Endothelial cell (in vitro differentiated cells): ENCODE results near the gene MAP1S. TPM values are rescaled to one million over a fixed set of nuclear protein-coding genes. Genes with fewer than 3 reads are reported as not detected.

Experiments
- DNase-seq: peaks from one replicate; pipeline ENCODE4 v3.0.0; 2021; ENCODE audit warnings: low spot score
- H3K27ac Mint-ChIP-seq: one replicate; pipeline ENCODE4 v1.8.0; 2021; ENCODE audit warnings: mixed read lengths, inconsistent platforms; ENCODE audit not compliant: unreplicated experiment
- H3K27me3 Mint-ChIP-seq: one replicate; pipeline ENCODE4 v1.8.0; 2021; ENCODE audit warnings: mild to moderate bottlenecking, moderate library complexity, mixed read lengths, inconsistent platforms; ENCODE audit not compliant: unreplicated experiment
- H3K36me3 Mint-ChIP-seq: one replicate; pipeline ENCODE4 v1.8.0; 2021; ENCODE audit warnings: mild to moderate bottlenecking, low read depth, mixed read lengths, inconsistent platforms; ENCODE audit not compliant: unreplicated experiment
- H3K4me1 Mint-ChIP-seq: one replicate; pipeline ENCODE4 v1.8.0; 2021; ENCODE audit warnings: mild to moderate bottlenecking, mixed read lengths, inconsistent platforms; ENCODE audit not compliant: unreplicated experiment
- H3K4me3 Mint-ChIP-seq: one replicate; pipeline ENCODE4 v1.8.0; 2021; ENCODE audit warnings: mild to moderate bottlenecking, mixed read lengths, inconsistent platforms; ENCODE audit not compliant: unreplicated experiment
- H3K9me3 Mint-ChIP-seq: one replicate; pipeline ENCODE4 v1.8.0; 2021; ENCODE audit warnings: mixed read lengths, inconsistent platforms; ENCODE audit not compliant: unreplicated experiment
- total RNA-seq: library from RNA; stranded (reverse); fragmentation: NEBNext Ultra II Directional; extraction: Animal tissue kit (Norgen Biotek cat#: 25700); gene quantifications from one replicate; pipeline ENCODE4 v1.2.1, GENCODE V29; 2021; ENCODE audit not compliant: unreplicated experiment
- TF ChIP-seq, protein P1 (sequence below): fragments of 200-600 bp; sonication (generic); IDR thresholded peaks from one replicate; pipeline ENCODE4 v1.5.0; 2021; ENCODE audit warnings: antibody characterized with exemption; ENCODE audit not compliant: unreplicated experiment

MAP1S gene
- total RNA-seq, 1 donor from 2014 or later = 173 TPM

DNA sequence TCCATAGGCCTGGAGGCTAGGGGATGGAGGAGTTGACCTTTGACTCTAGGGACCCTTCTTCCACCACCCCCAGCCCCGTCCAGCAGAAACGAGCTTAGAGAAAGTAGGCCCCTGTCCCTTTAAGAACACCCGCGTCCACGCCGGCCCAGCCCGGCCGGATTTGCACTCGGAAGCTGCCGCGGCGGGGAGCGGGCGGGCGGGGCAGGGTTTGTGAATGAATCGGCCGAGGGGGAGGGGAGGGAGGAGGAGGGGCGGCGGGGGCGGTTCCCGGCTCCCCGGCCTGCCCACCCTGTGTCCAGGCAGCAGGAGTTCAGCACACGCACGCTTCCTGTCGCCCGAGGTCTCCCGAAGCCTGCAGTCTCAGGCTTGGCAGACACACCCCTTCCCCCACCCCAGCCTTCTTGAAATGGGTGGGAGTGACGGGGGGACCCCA is 32.7 kb upstream of the MAP1S start:
- H3K9me3 Mint-ChIP-seq = no peaks in the 10 kb centered on the region
- peak; percentile 56 for DNase-seq
- H3K36me3 Mint-ChIP-seq = no peaks in the 10 kb centered on the region
- H3K27me3 Mint-ChIP-seq = peaks cover 14% of the 10 kb centered on the region
- H3K4me1 Mint-ChIP-seq = peaks cover 16% of the 10 kb centered on the region
- TF ChIP-seq, protein P1, sequence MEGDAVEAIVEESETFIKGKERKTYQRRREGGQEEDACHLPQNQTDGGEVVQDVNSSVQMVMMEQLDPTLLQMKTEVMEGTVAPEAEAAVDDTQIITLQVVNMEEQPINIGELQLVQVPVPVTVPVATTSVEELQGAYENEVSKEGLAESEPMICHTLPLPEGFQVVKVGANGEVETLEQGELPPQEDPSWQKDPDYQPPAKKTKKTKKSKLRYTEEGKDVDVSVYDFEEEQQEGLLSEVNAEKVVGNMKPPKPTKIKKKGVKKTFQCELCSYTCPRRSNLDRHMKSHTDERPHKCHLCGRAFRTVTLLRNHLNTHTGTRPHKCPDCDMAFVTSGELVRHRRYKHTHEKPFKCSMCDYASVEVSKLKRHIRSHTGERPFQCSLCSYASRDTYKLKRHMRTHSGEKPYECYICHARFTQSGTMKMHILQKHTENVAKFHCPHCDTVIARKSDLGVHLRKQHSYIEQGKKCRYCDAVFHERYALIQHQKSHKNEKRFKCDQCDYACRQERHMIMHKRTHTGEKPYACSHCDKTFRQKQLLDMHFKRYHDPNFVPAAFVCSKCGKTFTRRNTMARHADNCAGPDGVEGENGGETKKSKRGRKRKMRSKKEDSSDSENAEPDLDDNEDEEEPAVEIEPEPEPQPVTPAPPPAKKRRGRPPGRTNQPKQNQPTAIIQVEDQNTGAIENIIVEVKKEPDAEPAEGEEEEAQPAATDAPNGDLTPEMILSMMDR = no peak
- H3K4me3 Mint-ChIP-seq = no peak overlapping the region
- no peak overlapping the region for H3K27ac Mint-ChIP-seq

DNA sequence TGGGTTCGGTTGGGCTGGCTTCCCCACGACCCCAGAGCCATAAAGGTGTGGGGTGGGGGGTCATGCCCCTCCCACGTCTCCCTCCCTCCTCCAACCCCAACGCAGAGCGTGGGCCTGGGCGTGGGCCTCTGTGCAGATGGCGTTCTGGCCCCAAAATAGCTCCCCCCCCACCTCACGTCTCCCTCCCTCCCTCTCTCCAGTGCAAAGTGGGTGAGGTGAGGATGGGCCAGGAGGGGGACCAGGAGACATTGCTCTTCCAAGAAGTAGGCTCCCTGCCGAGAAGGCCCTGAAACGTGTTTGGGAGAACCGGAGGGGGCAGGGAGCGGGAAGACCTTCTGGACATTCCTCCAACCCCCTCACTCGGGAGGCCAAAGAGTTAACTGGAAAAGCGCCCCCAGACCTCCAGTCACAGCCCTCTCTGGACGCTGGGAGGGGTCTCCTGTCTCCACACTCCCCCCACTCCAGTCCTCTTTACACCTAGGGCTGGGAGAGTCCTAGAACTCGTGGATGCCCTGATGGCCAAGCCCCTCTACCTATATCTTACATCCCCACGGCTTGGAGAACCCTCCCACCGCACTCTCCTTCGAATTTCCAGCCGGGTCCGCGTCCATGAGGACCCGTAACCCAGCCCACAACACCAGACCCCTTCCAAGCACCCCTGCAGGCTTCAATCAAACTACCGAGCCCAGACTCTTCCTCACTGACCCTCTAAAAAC is 32.0 kb upstream of the MAP1S start:
- DNase-seq = no peak
- Mint-ChIP-seq H3K36me3 (no peaks in the 10 kb centered on the region), H3K4me3 (peak overlapping the region; percentile 75), H3K9me3 (no peaks in the 10 kb centered on the region), H3K27ac (no peak overlapping the region), H3K4me1 (peaks cover 16% of the 10 kb centered on the region), H3K27me3 (peaks cover 14% of the 10 kb centered on the region)
- TF ChIP-seq, protein P1 = no peak

DNA sequence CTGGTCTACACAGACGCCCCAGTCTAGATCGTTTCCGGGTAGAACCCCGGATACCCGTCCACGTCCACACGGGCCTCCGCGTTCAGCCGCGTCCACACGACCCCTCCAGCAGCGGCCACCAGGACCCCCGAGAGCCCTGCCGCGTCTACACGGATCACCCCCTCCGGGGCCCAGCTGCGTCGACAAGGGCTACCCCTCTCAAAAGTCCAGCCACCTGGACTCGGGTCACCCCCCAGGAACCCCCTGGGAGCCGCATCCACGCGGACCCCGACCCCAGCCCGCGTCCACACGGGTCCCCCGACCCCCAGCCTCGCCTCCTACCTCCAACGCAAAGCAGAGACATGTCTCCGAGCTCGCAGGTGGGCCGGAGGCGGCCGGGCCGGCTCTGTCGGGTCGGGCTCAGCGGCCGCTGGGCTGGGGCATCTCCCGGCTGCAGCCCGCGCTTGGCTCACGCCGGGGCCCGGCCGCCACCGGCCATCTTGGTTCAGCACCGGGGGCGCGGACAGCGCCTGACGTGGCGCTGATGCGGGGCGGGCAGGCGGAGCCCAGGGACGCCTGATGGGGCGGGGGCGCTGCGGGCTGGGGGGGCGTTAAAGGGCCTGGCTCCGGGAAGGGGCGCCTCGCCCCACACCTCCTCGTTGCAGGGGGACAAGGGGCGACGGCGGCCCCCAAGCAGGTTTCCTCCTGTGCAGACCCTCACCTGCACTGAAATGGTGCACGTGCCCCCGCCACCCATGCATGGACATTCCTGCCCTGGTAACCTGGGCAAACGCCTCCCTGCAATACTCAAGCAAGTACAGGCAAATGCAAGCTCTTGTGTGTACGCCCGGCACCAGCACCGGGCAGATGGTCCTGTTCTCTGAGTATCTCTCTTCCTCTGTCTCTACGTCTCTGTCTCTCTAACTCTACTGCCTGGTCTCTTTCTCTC is 31.2 kb upstream of the MAP1S start, which contains the start of gene UNC13A:
Gene UNC13A, minus strand, starts transcription at position 498 of the 928 bp plus-strand sequence. Its CDS starts 155 bp downstream, at position 343.
- peaks cover 14% of the 10 kb centered on the region for H3K27me3 Mint-ChIP-seq
- H3K9me3 Mint-ChIP-seq = no peaks in the 10 kb centered on the region
- TF ChIP-seq, protein P1 = no peak
- peak within 1 kb of the TSS; percentile 13 for H3K27ac Mint-ChIP-seq
- no peaks in the 10 kb centered on the region for H3K36me3 Mint-ChIP-seq
- peaks cover 16% of the 10 kb centered on the region for H3K4me1 Mint-ChIP-seq
- DNase-seq = peak; percentile 91
- H3K4me3 Mint-ChIP-seq = peak within 1 kb of the TSS; percentile 77

DNA sequence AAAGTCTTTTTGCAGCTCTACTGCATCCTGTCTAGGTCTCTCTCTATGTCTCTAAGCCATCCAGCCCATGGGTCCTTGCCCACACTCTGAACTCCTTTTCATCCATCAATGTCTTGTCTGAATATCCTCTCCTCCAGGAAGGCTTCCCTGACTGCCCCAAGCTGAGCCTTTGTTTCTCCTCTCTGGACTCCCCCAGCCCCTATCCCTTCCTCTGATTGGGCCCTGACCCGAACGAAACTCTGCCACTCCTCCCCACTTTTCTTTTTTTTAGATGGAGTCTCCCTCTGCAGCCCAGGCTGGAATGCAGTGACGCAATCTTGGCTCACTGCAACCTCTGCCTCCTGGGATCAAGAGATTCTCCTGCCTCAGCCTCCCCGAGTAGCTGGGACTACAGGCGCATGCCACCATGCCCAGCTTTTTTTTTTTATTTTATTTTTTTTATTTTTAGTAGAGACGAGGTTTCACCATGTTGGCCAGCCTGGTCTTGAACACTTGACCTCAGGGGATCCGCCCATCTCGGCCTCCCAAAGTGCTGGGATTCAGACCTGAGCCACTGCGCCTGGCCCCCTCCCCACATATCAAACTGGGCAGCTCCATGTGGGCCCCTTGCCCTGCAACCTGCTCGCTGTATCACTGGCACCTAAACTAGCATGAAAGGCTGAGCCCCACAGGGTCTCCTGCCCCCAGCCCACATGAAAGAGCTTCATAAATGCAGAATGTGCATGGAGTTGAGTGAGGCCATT is 30.3 kb upstream of the MAP1S start:
- Mint-ChIP-seq H3K36me3 (no peaks in the 10 kb centered on the region), H3K4me3 (peak overlapping the region; percentile 77), H3K4me1 (peaks cover 16% of the 10 kb centered on the region), H3K27ac (peak overlapping the region; percentile 13), H3K9me3 (no peaks in the 10 kb centered on the region), H3K27me3 (peaks cover 14% of the 10 kb centered on the region)
- no peak for DNase-seq
- TF ChIP-seq, protein P1 = no peak
